SK-N-SH treated with all-trans-retinoic acid at 6 μM for 48 hours (cell line): ENCODE results near the gene MGMT.

ENCODE experiments used
- ATAC-seq: fragments of 200-7000 bp; cut with Tn5 transposase; 3 replicates; pipeline ENCODE4 v1.9.1; 2020; ENCODE audit warnings: mild to moderate bottlenecking, moderate library complexity
- ARNTL ChIP-seq: fragments of 450-650 bp; formaldehyde crosslinking; IDR thresholded peaks from 2 replicates; pipeline ENCODE4 v1.5.0; 2020; ENCODE audit warnings: low read depth, mild to moderate bottlenecking, moderate library complexity, borderline replicate concordance
- BACH2 ChIP-seq: fragments of 250-450 bp; sonication (Bioruptor Pico); IDR thresholded peaks from 2 replicates; pipeline ENCODE4 v1.9.0; 2021; ENCODE audit warnings: mild to moderate bottlenecking, borderline replicate concordance
- CSDC2 ChIP-seq: fragments of 250-450 bp; sonication (Bioruptor Pico); IDR thresholded peaks from 2 replicates; pipeline ENCODE4 v1.5.0; 2020; ENCODE audit warnings: mild to moderate bottlenecking, moderate library complexity
- ESRRG ChIP-seq: fragments of 250-450 bp; sonication (Bioruptor Pico); IDR thresholded peaks from 2 replicates; pipeline ENCODE4 v1.6.1; 2021; ENCODE audit warnings: mild to moderate bottlenecking
- GLIS3 ChIP-seq: fragments of 250-450 bp; sonication (Bioruptor Pico); IDR thresholded peaks from 2 replicates; pipeline ENCODE4 v1.5.0; 2020; ENCODE audit warnings: mild to moderate bottlenecking, moderate library complexity
- ISL1 ChIP-seq: fragments of 250-450 bp; sonication (Bioruptor Pico); IDR thresholded peaks from 2 replicates; pipeline ENCODE4 v2.1.2; 2022; ENCODE audit warnings: mild to moderate bottlenecking, moderate library complexity
- OSR1 ChIP-seq: fragments of 250-450 bp; sonication (Bioruptor Pico); IDR thresholded peaks from 2 replicates; pipeline ENCODE4 v1.8.0; 2022; ENCODE audit warnings: moderate library complexity, mild to moderate bottlenecking, inconsistent platforms
- PPARA ChIP-seq: fragments of 250-450 bp; sonication (Bioruptor Pico); IDR thresholded peaks from 2 replicates; pipeline ENCODE4 v1.5.0; 2020; ENCODE audit warnings: mild to moderate bottlenecking, borderline replicate concordance
- RARB ChIP-seq: fragments of 250-450 bp; sonication (Bioruptor Pico); IDR thresholded peaks from 2 replicates; pipeline ENCODE4 v1.8.0; 2021; ENCODE audit warnings: mild to moderate bottlenecking, moderate library complexity
- SNAI2 ChIP-seq: fragments of 250-450 bp; sonication (Bioruptor Pico); IDR thresholded peaks from 2 replicates; pipeline ENCODE4 v1.5.0; 2020; ENCODE audit warnings: mild to moderate bottlenecking, moderate library complexity
- TCF4 ChIP-seq: fragments of 250-450 bp; sonication (Bioruptor Pico); IDR thresholded peaks from 2 replicates; pipeline ENCODE4 v1.8.0; 2021; ENCODE audit warnings: mild to moderate bottlenecking, moderate library complexity, borderline replicate concordance
- TOX ChIP-seq: fragments of 250-450 bp; sonication (Bioruptor Pico); IDR thresholded peaks from 2 replicates; pipeline ENCODE4 v1.8.0; 2021; ENCODE audit warnings: mild to moderate bottlenecking, moderate library complexity, borderline replicate concordance
- ZC3H10 ChIP-seq: fragments of 250-450 bp; sonication (Bioruptor Pico); IDR thresholded peaks from 2 replicates; pipeline ENCODE4 v1.5.1; 2021; ENCODE audit warnings: mild to moderate bottlenecking, moderate library complexity
- ZFP3 ChIP-seq: fragments of 250-450 bp; sonication (Bioruptor Pico); IDR thresholded peaks from 2 replicates; pipeline ENCODE4 v1.5.0; 2020; ENCODE audit warnings: mild to moderate bottlenecking, moderate library complexity
- ZFP30 ChIP-seq: fragments of 450-650 bp; formaldehyde crosslinking; IDR thresholded peaks from 2 replicates; pipeline ENCODE4 v1.5.0; 2022; ENCODE audit warnings: mild to moderate bottlenecking, moderate library complexity
- ZNF565 ChIP-seq: fragments of 450-650 bp; formaldehyde crosslinking; conservative IDR thresholded peaks from 2 replicates; pipeline ENCODE4 v1.5.0; 2020; ENCODE audit warnings: low read depth, mild to moderate bottlenecking, moderate library complexity
- ZNF70 ChIP-seq: fragments of 450-650 bp; formaldehyde crosslinking; IDR thresholded peaks from 2 replicates; pipeline ENCODE4 v1.5.0; 2020; ENCODE audit warnings: mild to moderate bottlenecking, moderate library complexity
- ZNF8 ChIP-seq: fragments of 450-650 bp; formaldehyde crosslinking; IDR thresholded peaks from 2 replicates; pipeline ENCODE4 v1.5.0; 2020; ENCODE audit warnings: mild to moderate bottlenecking, moderate library complexity
- TF ChIP-seq, protein P1 (sequence below): fragments of 250-450 bp; sonication (Bioruptor Pico); IDR thresholded peaks from 2 replicates; pipeline ENCODE4 v1.5.1; 2021; ENCODE audit warnings: mild to moderate bottlenecking, moderate library complexity
- TF ChIP-seq, protein P2 (sequence below): fragments of 250-450 bp; sonication (Bioruptor Pico); IDR thresholded peaks from 2 replicates; pipeline ENCODE4 v1.5.0; 2020; ENCODE audit warnings: mild to moderate bottlenecking, moderate library complexity
- TF ChIP-seq, protein P3 (sequence below): fragments of 250-450 bp; sonication (Bioruptor Pico); IDR thresholded peaks from 2 replicates; pipeline ENCODE4 v1.8.0; 2021; ENCODE audit warnings: low read depth, mild to moderate bottlenecking, moderate library complexity, borderline replicate concordance
- TF ChIP-seq, protein P4 (sequence below): fragments of 250-450 bp; sonication (Bioruptor Pico); IDR thresholded peaks from 2 replicates; pipeline ENCODE4 v1.8.0; 2020; ENCODE audit warnings: mild to moderate bottlenecking, moderate library complexity, borderline replicate concordance
- TF ChIP-seq, protein P5 (sequence below): fragments of 250-450 bp; sonication (Bioruptor Pico); IDR thresholded peaks from 2 replicates; pipeline ENCODE4 v1.5.1; 2020; ENCODE audit warnings: low read depth, mild to moderate bottlenecking, moderate library complexity

MGMT gene

DNA sequence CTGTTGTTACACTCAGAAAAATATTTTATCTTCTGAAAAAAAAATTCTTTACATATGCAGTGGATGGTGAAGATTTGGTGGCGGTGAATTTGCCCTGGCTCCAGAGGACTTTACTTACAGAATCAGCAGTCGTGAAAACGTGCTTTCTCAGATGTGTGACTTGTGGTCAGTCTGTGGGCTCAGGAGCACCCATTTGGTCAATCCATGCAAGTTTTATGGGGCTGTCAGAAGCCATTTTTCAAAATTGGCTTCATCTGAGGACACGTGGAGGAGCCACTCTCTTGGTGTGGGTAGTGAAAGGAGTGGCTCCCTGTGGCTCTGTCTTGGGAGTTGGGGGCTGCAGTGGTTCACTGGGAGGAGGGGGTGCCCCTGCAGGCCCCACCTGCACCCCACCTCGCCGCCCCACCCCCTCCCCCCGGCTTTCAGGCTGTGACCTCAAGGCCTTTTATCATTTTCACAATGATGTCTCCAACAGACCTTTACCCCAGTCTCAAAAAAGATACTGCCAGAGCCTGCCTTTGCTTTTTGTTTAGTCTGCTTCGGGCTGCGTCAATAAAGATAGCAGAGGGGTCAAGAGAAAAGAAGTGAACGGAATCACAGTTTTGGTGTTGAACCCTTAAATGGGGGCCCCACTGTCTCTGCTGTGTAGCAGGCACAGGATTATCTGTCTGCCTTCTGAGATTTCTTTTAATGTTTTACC, 137.4 kb downstream of the MGMT start:
- no peak for ATAC-seq
- no peak for TF ChIP-seq ZNF70
- no peak for TF ChIP-seq PPARA (CRISPR knock-in tag)
- no peak for TF ChIP-seq ZNF565 (CRISPR knock-in tag)
- TF ChIP-seq ISL1, result no peak
- no peak for TF ChIP-seq ZFP3 (CRISPR knock-in tag)
- TF ChIP-seq CSDC2, result no peak

DNA sequence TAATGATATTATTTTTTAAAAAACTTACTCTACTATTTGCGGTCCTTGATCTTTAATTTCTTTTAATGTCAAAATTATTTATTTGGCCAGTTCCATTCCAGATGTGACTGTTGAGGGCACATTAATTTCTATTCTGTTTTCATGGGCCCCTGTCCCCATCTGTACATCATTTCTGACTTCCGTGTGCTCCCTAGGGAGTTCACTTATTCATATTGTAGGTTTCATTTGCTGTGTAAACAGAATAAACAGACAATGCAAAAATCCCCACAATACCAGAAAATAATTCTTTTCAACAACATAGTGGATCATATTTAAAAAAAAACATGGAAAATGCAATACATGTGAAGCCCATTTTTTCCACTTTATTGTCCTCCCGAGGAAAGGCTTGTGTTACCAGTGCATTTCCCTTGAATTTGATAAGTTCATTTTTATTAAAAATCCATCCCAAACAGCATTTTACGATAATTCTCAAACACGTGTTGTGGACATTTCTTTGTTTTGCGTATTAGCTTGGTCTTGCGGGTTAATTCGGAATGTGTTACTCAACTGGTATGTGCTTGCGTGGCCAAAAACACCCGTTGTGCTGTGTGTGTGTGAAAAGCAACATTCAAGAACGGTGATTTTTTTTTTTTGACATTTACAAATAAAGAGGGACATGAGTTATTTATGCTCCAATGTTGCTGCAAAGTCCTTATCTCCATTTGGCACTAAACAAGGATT, 138.4 kb downstream of the MGMT start:
- no peak for ATAC-seq
- TF ChIP-seq ESRRG (no peak), ARNTL (CRISPR knock-in tag) (no peak), ZFP30 (CRISPR knock-in tag) (no peak), TCF4 (CRISPR knock-in tag) (no peak), RARB (CRISPR knock-in tag) (no peak), CSDC2 (no peak), ZNF565 (CRISPR knock-in tag) (no peak), PPARA (CRISPR knock-in tag) (no peak), ZC3H10 (CRISPR knock-in tag) (no peak), ZNF8 (CRISPR knock-in tag) (no peak), OSR1 (CRISPR knock-in tag) (no peak), ISL1 (no peak), GLIS3 (no peak), BACH2 (CRISPR knock-in tag) (no peak), TOX (no peak), SNAI2 (CRISPR knock-in tag) (no peak)
- TF ChIP-seq, protein P1, sequence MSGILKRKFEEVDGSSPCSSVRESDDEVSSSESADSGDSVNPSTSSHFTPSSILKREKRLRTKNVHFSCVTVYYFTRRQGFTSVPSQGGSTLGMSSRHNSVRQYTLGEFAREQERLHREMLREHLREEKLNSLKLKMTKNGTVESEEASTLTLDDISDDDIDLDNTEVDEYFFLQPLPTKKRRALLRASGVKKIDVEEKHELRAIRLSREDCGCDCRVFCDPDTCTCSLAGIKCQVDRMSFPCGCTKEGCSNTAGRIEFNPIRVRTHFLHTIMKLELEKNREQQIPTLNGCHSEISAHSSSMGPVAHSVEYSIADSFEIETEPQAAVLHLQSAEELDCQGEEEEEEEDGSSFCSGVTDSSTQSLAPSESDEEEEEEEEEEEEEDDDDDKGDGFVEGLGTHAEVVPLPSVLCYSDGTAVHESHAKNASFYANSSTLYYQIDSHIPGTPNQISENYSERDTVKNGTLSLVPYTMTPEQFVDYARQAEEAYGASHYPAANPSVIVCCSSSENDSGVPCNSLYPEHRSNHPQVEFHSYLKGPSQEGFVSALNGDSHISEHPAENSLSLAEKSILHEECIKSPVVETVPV (CRISPR knock-in tag), result no peak
- TF ChIP-seq, protein P2, sequence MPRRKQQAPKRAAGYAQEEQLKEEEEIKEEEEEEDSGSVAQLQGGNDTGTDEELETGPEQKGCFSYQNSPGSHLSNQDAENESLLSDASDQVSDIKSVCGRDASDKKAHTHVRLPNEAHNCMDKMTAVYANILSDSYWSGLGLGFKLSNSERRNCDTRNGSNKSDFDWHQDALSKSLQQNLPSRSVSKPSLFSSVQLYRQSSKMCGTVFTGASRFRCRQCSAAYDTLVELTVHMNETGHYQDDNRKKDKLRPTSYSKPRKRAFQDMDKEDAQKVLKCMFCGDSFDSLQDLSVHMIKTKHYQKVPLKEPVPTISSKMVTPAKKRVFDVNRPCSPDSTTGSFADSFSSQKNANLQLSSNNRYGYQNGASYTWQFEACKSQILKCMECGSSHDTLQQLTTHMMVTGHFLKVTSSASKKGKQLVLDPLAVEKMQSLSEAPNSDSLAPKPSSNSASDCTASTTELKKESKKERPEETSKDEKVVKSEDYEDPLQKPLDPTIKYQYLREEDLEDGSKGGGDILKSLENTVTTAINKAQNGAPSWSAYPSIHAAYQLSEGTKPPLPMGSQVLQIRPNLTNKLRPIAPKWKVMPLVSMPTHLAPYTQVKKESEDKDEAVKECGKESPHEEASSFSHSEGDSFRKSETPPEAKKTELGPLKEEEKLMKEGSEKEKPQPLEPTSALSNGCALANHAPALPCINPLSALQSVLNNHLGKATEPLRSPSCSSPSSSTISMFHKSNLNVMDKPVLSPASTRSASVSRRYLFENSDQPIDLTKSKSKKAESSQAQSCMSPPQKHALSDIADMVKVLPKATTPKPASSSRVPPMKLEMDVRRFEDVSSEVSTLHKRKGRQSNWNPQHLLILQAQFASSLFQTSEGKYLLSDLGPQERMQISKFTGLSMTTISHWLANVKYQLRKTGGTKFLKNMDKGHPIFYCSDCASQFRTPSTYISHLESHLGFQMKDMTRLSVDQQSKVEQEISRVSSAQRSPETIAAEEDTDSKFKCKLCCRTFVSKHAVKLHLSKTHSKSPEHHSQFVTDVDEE (CRISPR knock-in tag), result no peak
- TF ChIP-seq, protein P3, sequence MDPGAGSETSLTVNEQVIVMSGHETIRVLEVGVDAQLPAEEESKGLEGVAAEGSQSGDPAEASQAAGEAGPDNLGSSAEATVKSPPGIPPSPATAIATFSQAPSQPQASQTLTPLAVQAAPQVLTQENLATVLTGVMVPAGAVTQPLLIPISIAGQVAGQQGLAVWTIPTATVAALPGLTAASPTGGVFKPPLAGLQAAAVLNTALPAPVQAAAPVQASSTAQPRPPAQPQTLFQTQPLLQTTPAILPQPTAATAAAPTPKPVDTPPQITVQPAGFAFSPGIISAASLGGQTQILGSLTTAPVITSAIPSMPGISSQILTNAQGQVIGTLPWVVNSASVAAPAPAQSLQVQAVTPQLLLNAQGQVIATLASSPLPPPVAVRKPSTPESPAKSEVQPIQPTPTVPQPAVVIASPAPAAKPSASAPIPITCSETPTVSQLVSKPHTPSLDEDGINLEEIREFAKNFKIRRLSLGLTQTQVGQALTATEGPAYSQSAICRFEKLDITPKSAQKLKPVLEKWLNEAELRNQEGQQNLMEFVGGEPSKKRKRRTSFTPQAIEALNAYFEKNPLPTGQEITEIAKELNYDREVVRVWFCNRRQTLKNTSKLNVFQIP (CRISPR knock-in tag), result no peak

DNA sequence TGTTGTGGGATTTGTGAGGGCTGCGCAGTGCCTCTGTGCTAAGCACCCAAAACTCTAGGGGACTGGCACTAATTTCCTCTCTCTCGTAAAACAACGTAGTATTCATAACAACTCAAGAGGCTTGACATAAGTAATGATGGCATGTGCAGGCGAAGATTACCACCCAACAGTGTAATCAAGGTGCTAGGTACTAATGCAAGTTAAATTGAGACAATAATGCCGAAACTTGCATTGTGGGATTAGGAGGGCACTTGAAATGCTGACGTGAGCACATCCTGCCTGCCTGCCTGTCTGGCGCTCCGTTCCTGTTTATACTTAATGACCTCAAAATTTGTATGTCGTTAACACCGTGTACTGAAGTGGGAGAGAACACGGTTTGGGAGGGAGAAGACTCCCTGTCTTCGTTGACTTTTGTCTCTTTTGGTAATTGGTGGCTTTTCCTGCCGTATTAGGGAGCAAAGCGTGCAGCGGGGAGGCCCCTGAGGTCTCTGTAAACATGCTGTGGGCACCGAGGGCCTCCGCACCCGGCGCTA, 139.0 kb downstream of the MGMT start:
- ATAC-seq, result no peak
- TF ChIP-seq ZFP3 (CRISPR knock-in tag) (no peak), ZNF8 (CRISPR knock-in tag) (no peak), RARB (CRISPR knock-in tag) (no peak), BACH2 (CRISPR knock-in tag) (no peak)
- TF ChIP-seq, protein P3 (CRISPR knock-in tag), result no peak
- TF ChIP-seq, protein P4, sequence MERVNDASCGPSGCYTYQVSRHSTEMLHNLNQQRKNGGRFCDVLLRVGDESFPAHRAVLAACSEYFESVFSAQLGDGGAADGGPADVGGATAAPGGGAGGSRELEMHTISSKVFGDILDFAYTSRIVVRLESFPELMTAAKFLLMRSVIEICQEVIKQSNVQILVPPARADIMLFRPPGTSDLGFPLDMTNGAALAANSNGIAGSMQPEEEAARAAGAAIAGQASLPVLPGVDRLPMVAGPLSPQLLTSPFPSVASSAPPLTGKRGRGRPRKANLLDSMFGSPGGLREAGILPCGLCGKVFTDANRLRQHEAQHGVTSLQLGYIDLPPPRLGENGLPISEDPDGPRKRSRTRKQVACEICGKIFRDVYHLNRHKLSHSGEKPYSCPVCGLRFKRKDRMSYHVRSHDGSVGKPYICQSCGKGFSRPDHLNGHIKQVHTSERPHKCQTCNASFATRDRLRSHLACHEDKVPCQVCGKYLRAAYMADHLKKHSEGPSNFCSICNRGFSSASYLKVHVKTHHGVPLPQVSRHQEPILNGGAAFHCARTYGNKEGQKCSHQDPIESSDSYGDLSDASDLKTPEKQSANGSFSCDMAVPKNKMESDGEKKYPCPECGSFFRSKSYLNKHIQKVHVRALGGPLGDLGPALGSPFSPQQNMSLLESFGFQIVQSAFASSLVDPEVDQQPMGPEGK (CRISPR knock-in tag), result no peak
- TF ChIP-seq, protein P5, sequence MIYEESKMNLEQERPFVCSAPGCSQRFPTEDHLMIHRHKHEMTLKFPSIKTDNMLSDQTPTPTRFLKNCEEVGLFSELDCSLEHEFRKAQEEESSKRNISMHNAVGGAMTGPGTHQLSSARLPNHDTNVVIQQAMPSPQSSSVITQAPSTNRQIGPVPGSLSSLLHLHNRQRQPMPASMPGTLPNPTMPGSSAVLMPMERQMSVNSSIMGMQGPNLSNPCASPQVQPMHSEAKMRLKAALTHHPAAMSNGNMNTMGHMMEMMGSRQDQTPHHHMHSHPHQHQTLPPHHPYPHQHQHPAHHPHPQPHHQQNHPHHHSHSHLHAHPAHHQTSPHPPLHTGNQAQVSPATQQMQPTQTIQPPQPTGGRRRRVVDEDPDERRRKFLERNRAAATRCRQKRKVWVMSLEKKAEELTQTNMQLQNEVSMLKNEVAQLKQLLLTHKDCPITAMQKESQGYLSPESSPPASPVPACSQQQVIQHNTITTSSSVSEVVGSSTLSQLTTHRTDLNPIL, result no peak
